H1 (cell line): ENCODE data around the gene GSTM2. TPM values are rescaled to one million over a fixed set of nuclear protein-coding genes. Genes with fewer than 3 reads are reported as not detected.
"Not testable (repeated sequence)": the region's sequence is repeated elsewhere in the genome, so short reads cannot be mapped to it uniquely, and the experiment has no call there.

ENCODE experiments used
- CTCF ChIA-PET: fragments of 300-600 bp; sonication (Branson Sonifier 250); formaldehyde crosslinking; loops from one replicate; lab custom pipeline; 2021; ENCODE audit not compliant: partially characterized antibody; lab: Charles Lee
- POLR2A ChIA-PET: fragments of 300-600 bp; sonication (Branson Sonifier 250); formaldehyde crosslinking; loops from one replicate; lab custom pipeline; 2021; ENCODE audit warnings: inconsistent platforms; ENCODE audit not compliant: partially characterized antibody; lab: Charles Lee
- DNase-seq, 2 experiments: peaks; one replicate each; pipeline versions ENCODE4 v3.0.0 to v3.0.0-alpha.2; 2010 to 2022; ENCODE audit warnings: low spot score in 2 of 2, low read depth in 1 of 2, mixed read lengths in 1 of 2
- FAIRE-seq: peaks from 2 replicates; lab custom pipeline; 2011; peaks lifted over from hg19 to GRCh38; lab: Jason Lieb, UNC
- H2AFZ ChIP-seq: 2 replicates; pipeline ENCODE4 v1.8.1; 2012; ENCODE audit warnings: low read length, inconsistent platforms
- H2AK5ac ChIP-seq: 2 replicates; pipeline ENCODE4 v1.6.1; 2013; ENCODE audit warnings: low read depth, low read length
- H2BK120ac ChIP-seq: replicated peaks from 2 replicates; pipeline ENCODE3; 2013; ENCODE audit warnings: low read depth, low read length, inconsistent platforms
- H2BK12ac ChIP-seq: 2 replicates; pipeline ENCODE4 v1.6.1; 2013; ENCODE audit warnings: low read depth, low read length
- H2BK15ac ChIP-seq: 2 replicates; pipeline ENCODE4 v1.6.1; 2013; ENCODE audit warnings: low read length
- H2BK20ac ChIP-seq: 2 replicates; pipeline ENCODE4 v1.6.1; 2013; ENCODE audit warnings: low read length
- H2BK5ac ChIP-seq: 2 replicates; pipeline ENCODE4 v1.6.1; 2013; ENCODE audit warnings: low read depth, low read length
- H3K14ac ChIP-seq: 2 replicates; pipeline ENCODE4 v1.6.1; 2013; ENCODE audit warnings: inconsistent platforms; ENCODE audit not compliant: insufficient read length
- H3K18ac ChIP-seq: 2 replicates; pipeline ENCODE4 v1.6.1; 2013; ENCODE audit warnings: low read length; ENCODE audit errors: extremely low read depth
- H3K23ac ChIP-seq: 2 replicates; pipeline ENCODE4 v1.6.1; 2013; ENCODE audit warnings: inconsistent platforms; ENCODE audit not compliant: insufficient read length
- H3K23me2 ChIP-seq: 2 replicates; pipeline ENCODE4 v1.6.1; 2013; ENCODE audit warnings: low read depth, low read length
- H3K27ac ChIP-seq: 2 replicates; pipeline ENCODE4 v1.6.1; 2011; ENCODE audit warnings: low read depth, low read length, inconsistent platforms
- H3K27me3 ChIP-seq, 4 experiments: replicated peaks in 1 of 4; 1 replicate in 1 of 4; 2 replicates in 3 of 4; pipeline versions ENCODE4 v1.6.1 to v1.8.1; 2011 to 2013; ENCODE audit warnings: low read length in 3 of 4, mild to moderate bottlenecking in 3 of 4, inconsistent platforms in 2 of 4, mixed read lengths in 2 of 4, moderate library complexity in 1 of 4; ENCODE audit not compliant: control insufficient read depth in 3 of 4, insufficient read depth in 3 of 4; ENCODE audit errors: extremely low read depth in 1 of 4
- H3K36me3 ChIP-seq, 4 experiments: 2 replicates each; pipeline versions ENCODE4 v1.6.1 to v1.8.1; 2011 to 2013; ENCODE audit warnings: mild to moderate bottlenecking in 4 of 4, low read length in 3 of 4, moderate library complexity in 2 of 4, control low read depth in 1 of 4, inconsistent platforms in 1 of 4; ENCODE audit not compliant: insufficient read depth in 4 of 4, control insufficient read depth in 2 of 4
- H3K4ac ChIP-seq: replicated peaks from 2 replicates; pipeline ENCODE3; 2013; ENCODE audit warnings: low read length, low read depth, mixed read lengths, inconsistent platforms; ENCODE audit not compliant: insufficient read length
- H3K4me1 ChIP-seq, 4 experiments: replicated peaks in 1 of 4; 1 replicate in 1 of 4; 2 replicates in 3 of 4; pipeline versions ENCODE4 v1.6.1 to v1.8.1; 2011 to 2013; ENCODE audit warnings: low read length in 3 of 4, inconsistent platforms in 2 of 4, mixed read lengths in 1 of 4; ENCODE audit not compliant: insufficient read depth in 4 of 4, control insufficient read depth in 3 of 4
- H3K4me2 ChIP-seq, 2 experiments: 2 replicates each; pipeline versions ENCODE4 v1.6.1 to v1.8.1; 2011 to 2013; ENCODE audit warnings: low read depth in 2 of 2, low read length in 2 of 2, control low read depth in 1 of 2, inconsistent platforms in 1 of 2, mild to moderate bottlenecking in 1 of 2; ENCODE audit not compliant: insufficient read depth in 1 of 2
- H3K4me3 ChIP-seq, 4 experiments: fragments of 200-600, 300-600 bp in 1 of 4; sonication (generic), shearing (Covaris generic), sonication (Bioruptor Twin) in 1 of 4; 2 replicates each; pipeline versions ENCODE4 v1.5.1 to v1.8.1; 2011 to 2016; ENCODE audit warnings: low read length in 4 of 4, low read depth in 3 of 4, control low read depth in 2 of 4, inconsistent platforms in 2 of 4, mild to moderate bottlenecking in 2 of 4, mixed read lengths in 1 of 4, moderate library complexity in 1 of 4; ENCODE audit not compliant: insufficient read depth in 2 of 4; ENCODE audit errors: extremely low read depth in 1 of 4
- H3K56ac ChIP-seq: replicated peaks from 2 replicates; pipeline ENCODE3; 2013; ENCODE audit warnings: low read depth, mild to moderate bottlenecking, mixed read lengths, low read length, inconsistent platforms; ENCODE audit not compliant: insufficient read length
- H3K79me1 ChIP-seq: 2 replicates; pipeline ENCODE4 v1.6.1; 2013; ENCODE audit warnings: low read depth, low read length, control low read depth
- H3K79me2 ChIP-seq, 2 experiments: 2 replicates each; pipeline versions ENCODE4 v1.6.1 to v1.8.1; 2012 to 2013; ENCODE audit warnings: low read length in 2 of 2, mild to moderate bottlenecking in 2 of 2, inconsistent platforms in 1 of 2; ENCODE audit not compliant: insufficient read depth in 2 of 2, control insufficient read depth in 1 of 2
- H3K9ac ChIP-seq, 4 experiments: replicated peaks in 1 of 4; 1 replicate in 1 of 4; 2 replicates in 3 of 4; pipeline versions ENCODE4 v1.6.1 to v1.8.1; 2011 to 2013; ENCODE audit warnings: low read depth in 3 of 4, low read length in 3 of 4, control low read depth in 2 of 4, mild to moderate bottlenecking in 2 of 4, moderate library complexity in 2 of 4, inconsistent platforms in 1 of 4; ENCODE audit errors: extremely low read depth in 1 of 4
- H3K9me3 ChIP-seq, 2 experiments: 2 replicates each; pipeline versions ENCODE4 v1.6.1 to v1.8.1; 2012 to 2013; ENCODE audit warnings: mild to moderate bottlenecking in 2 of 2, moderate library complexity in 2 of 2, control low read depth in 1 of 2, inconsistent platforms in 1 of 2, low read depth in 1 of 2, low read length in 1 of 2, mixed read lengths in 1 of 2; ENCODE audit not compliant: insufficient read depth in 2 of 2
- H4K20me1 ChIP-seq, 2 experiments: replicated peaks in 1 of 2; 2 replicates each; pipeline versions ENCODE3 to v1.8.1; 2011 to 2013; ENCODE audit warnings: inconsistent platforms in 2 of 2, low read length in 2 of 2, mild to moderate bottlenecking in 1 of 2; ENCODE audit not compliant: insufficient read depth in 2 of 2, control insufficient read depth in 1 of 2
- H4K5ac ChIP-seq: 2 replicates; pipeline ENCODE4 v1.6.1; 2013; ENCODE audit warnings: low read length, low read depth, mixed read lengths, inconsistent platforms; ENCODE audit not compliant: insufficient read length
- H4K8ac ChIP-seq: 2 replicates; pipeline ENCODE4 v1.8.0; 2013; ENCODE audit warnings: mild to moderate bottlenecking, moderate library complexity, low read length, inconsistent platforms; ENCODE audit not compliant: insufficient read depth; ENCODE audit errors: extremely low read depth
- H4K91ac ChIP-seq: replicated peaks from 2 replicates; pipeline ENCODE3; 2013; ENCODE audit warnings: low read length, mixed read lengths, inconsistent platforms; ENCODE audit not compliant: insufficient read length
- RFX5 ChIP-seq: IDR thresholded peaks from 2 replicates; pipeline ENCODE4 v1.6.1; 2011; ENCODE audit warnings: low read depth, low read length, improper control_type of control experiment, borderline replicate concordance
- WGBS, 2 experiments: shearing (Covaris generic) in 1 of 2; methylation state at CpG; one replicate each; pipeline versions ENCODE4 v1.1.6 to v1.1.7; 2013 to 2015; ENCODE audit warnings: low lambda C conversion rate in 2 of 2, mixed read lengths in 2 of 2, inconsistent platforms in 1 of 2, low coverage in 1 of 2, missing lambda C conversion rate in 1 of 2; ENCODE audit not compliant: insufficient replicate concordance in 2 of 2, insufficient coverage in 1 of 2, insufficient read length in 1 of 2; ENCODE audit errors: extremely low coverage in 1 of 2, missing lambda C conversion rate in 1 of 2; 5-methylcytosine and 5-hydroxymethylcytosine counted together
- polyA plus RNA-seq, 7 experiments: library from polyadenylated mRNA; depleted of rRNA in 3 of 7; stranded (reverse) in 5 of 7; unstranded in 2 of 7; fragments of >200 nt in 5 of 7; fragments of 200-250 nt in 2 of 7; gene quantifications; 1 replicate in 5 of 7; 2 replicates in 1 of 7; 4 replicates in 1 of 7; pipeline versions ENCODE4 v1.2.1 to v1.2.3, GENCODE V29; 2011 to 2013; ENCODE audit warnings: missing spikeins in 2 of 7, mixed read lengths in 2 of 7
- total RNA-seq: library from RNA; stranded (reverse); fragmentation: NEBNext Ultra II Directional; extraction: Animal tissue kit (Norgen Biotek cat#: 25700); gene quantifications from 2 replicates; pipeline ENCODE4 v1.2.1, GENCODE V29; 2021

Gene GSTM2
- total and polyA plus RNA-seq, 2 of the 8 experiments (the other 6 are each of a cell fraction or from before 2014, with no cell fraction given), result 9.6 to 23.1 TPM

- ChIA-PET CTCF (interaction anchor here (0.9 to 2.3 kb wide), 7 partner anchors 12 to 69 kb away, joined by 3 to 19 read pairs (median 5); partner anchors contain the start of gene GSTM2), POLR2A (no interaction called here)
- Histone ChIP-seq H3K4ac (no peak overlapping the region), H3K79me1 (no peaks in the 10 kb centered on the region), H3K56ac (no peak overlapping the region), H3K14ac (no peak overlapping the region), H3K9me3 (peaks cover 6 to 11% of the 10 kb centered on the region in 2 experiments; a peak in 3 of 4 replicates), H3K4me3 (no peak overlapping the region), H2BK12ac (no peak overlapping the region), H3K79me2 (no peaks in the 10 kb centered on the region), H2BK5ac (no peak overlapping the region), H2AFZ (no peak overlapping the region), H4K20me1 (no peaks in the 10 kb centered on the region), H2BK15ac (no peak overlapping the region), H2AK5ac (no peak overlapping the region), H3K27ac (no peak overlapping the region), H3K27me3 (no peaks in the 10 kb centered on the region), H2BK20ac (no peak overlapping the region), H2BK120ac (no peak overlapping the region), H3K9ac (no peak overlapping the region), H3K36me3 (no peaks in the 10 kb centered on the region; a peak in 1 of 8 replicates), H3K4me2 (no peak overlapping the region), H3K4me1 (no peaks in the 10 kb centered on the region), H4K8ac (no peak overlapping the region), H3K18ac (no peak overlapping the region), H3K23me2 (no peaks in the 10 kb centered on the region), H3K23ac (no peak overlapping the region), H4K91ac (no peak overlapping the region), H4K5ac (no peak overlapping the region)
- 91% methylated on average over 4 of the region's 4 CpGs; no CpG with 5 or more reads in 1 of the 2 experiments for WGBS, 2 experiments
- no peak for FAIRE-seq
- no peak for TF ChIP-seq RFX5
- DNase-seq, result no peak
Observed at GRCh38 chr1:109705411-109705810, 37.6 kb downstream of the GSTM2 start.

GRCh38 chr1:109708949-109709348 is 41.1 kb downstream of the GSTM2 start:
- not testable (repeated sequence) for H3K79me1 ChIP-seq, H3K14ac ChIP-seq, H3K4me1 ChIP-seq, H3K23me2 ChIP-seq, H3K18ac ChIP-seq, H3K23ac ChIP-seq, FAIRE-seq, DNase-seq, H4K8ac ChIP-seq, H3K27me3 ChIP-seq, H2BK15ac ChIP-seq, H3K36me3 ChIP-seq, H4K5ac ChIP-seq, H3K27ac ChIP-seq, H3K79me2 ChIP-seq, H2AK5ac ChIP-seq, H3K4ac ChIP-seq, H3K4me2 ChIP-seq, H2BK20ac ChIP-seq, H4K20me1 ChIP-seq, H2BK120ac ChIP-seq, H3K4me3 ChIP-seq, H3K9ac ChIP-seq, H2AFZ ChIP-seq, H4K91ac ChIP-seq, H2BK12ac ChIP-seq, H2BK5ac ChIP-seq, H3K56ac ChIP-seq
- 71% methylated on average over 4 of the region's 4 CpGs; no CpG with 5 or more reads in 1 of the 2 experiments for WGBS, 2 experiments
- ChIA-PET POLR2A (interaction anchor here (0.6 kb wide), 1 partner anchor 42 kb away, joined by 3 read pairs; no protein-coding TSS in a partner anchor), CTCF (interaction anchor here (1.0 kb wide), 1 partner anchor 192 kb away, joined by 3 read pairs; no protein-coding TSS in a partner anchor)
- peaks cover 6 to 11% of the 10 kb centered on the region in 2 experiments; a peak in 3 of 4 replicates for H3K9me3 ChIP-seq
